HCT116 (cell line): ENCODE measurements around the gene SBF2. TPM values are rescaled to one million over a fixed set of nuclear protein-coding genes. Genes with fewer than 3 reads are reported as not detected.

Experiments
- ATAC-seq: fragments of 200-7000 bp; cut with Tn5 transposase; 2 replicates; pipeline ENCODE4 v1.9.1; 2020; ENCODE audit warnings: mild to moderate bottlenecking, moderate library complexity
- BruUV-seq: library from RNA; stranded (reverse); fragments of 400-500 nt; replicated peaks from 2 replicates; lab custom pipeline; 2021; lab: Mats Ljungman, UMichigan
- CTCF ChIA-PET: fragments of 300-600 bp; sonication (Branson Sonifier 250); formaldehyde crosslinking; loops from one replicate; lab custom pipeline; 2021; ENCODE audit warnings: antibody characterized with exemption; lab: Charles Lee
- POLR2A ChIA-PET: fragments of 300-600, 350-600 bp; sonication (Branson Sonifier 250); formaldehyde crosslinking; loops from one replicate; lab custom pipeline; 2021; ENCODE audit warnings: antibody characterized with exemption; lab: Charles Lee
- RAD21 ChIA-PET, 2 experiments: fragments of 300-600 bp; sonication (Branson Sonifier 250); formaldehyde crosslinking; loops; one replicate each; lab custom pipeline; 2023; ENCODE audit warnings: low total read pairs in 2 of 2; ENCODE audit not compliant: uncharacterized antibody in 2 of 2, unreplicated experiment in 2 of 2, low non-redundant PET in 1 of 2; lab: Charles Lee
- DNase-seq: peaks from one replicate; pipeline ENCODE4 v3.0.0-alpha.2; 2010; ENCODE audit warnings: low read depth, low spot score
- H2AFZ ChIP-seq: fragments of 200-600 bp; shearing (Covaris generic), sonication (generic); 2 replicates; pipeline ENCODE4 v1.6.1; 2017; ENCODE audit warnings: low read depth, mixed run types, mixed read lengths, antibody characterized with exemption, low read length; ENCODE audit not compliant: poor library complexity, severe bottlenecking
- H3K27ac ChIP-seq: 2 replicates; pipeline ENCODE4 v1.5.1; 2012; ENCODE audit warnings: low read depth, low read length
- H3K27me3 ChIP-seq: fragments of 200-600 bp; sonication (generic); 2 replicates; pipeline ENCODE4 v1.6.1; 2016; ENCODE audit warnings: mixed run types, low read length, mixed read lengths; ENCODE audit not compliant: insufficient read depth
- H3K36me3 ChIP-seq, 2 experiments: fragments of 200-500 bp in 1 of 2; fragments of 200-600 bp in 1 of 2; sonication (Bioruptor generic) in 1 of 2; sonication (generic) in 1 of 2; 2 replicates each; pipeline versions ENCODE4 v1.5.1 to v1.6.1; 2014 to 2016; ENCODE audit warnings: low read length in 2 of 2, inconsistent platforms in 1 of 2, mixed read lengths in 1 of 2, mixed run types in 1 of 2; ENCODE audit not compliant: insufficient read depth in 2 of 2, control insufficient read depth in 1 of 2
- H3K4me1 ChIP-seq, 2 experiments: fragments of 200-600 bp in 1 of 2; sonication (generic) in 1 of 2; 2 replicates each; pipeline versions ENCODE4 v1.5.1 to v1.6.1; 2012 to 2017; ENCODE audit warnings: low read length in 2 of 2, inconsistent platforms in 1 of 2, mild to moderate bottlenecking in 1 of 2, mixed read lengths in 1 of 2, mixed run types in 1 of 2, moderate library complexity in 1 of 2; ENCODE audit not compliant: insufficient read depth in 2 of 2, control insufficient read depth in 1 of 2
- H3K4me2 ChIP-seq: fragments of 200-600 bp; sonication (generic); 2 replicates; pipeline ENCODE4 v1.6.1; 2017; ENCODE audit warnings: mixed run types, low read length, mixed read lengths
- H3K4me3 ChIP-seq, 2 experiments: fragments of 200-600 bp in 1 of 2; sonication (generic) in 1 of 2; replicated peaks in 1 of 2; 2 replicates each; pipeline ENCODE4 v1.5.1; 2011 to 2016; ENCODE audit warnings: low read length in 2 of 2, control low read depth in 1 of 2, low read depth in 1 of 2, mild to moderate bottlenecking in 1 of 2, mixed read lengths in 1 of 2, mixed run types in 1 of 2
- H3K79me2 ChIP-seq: fragments of 200-600 bp; sonication (generic); 2 replicates; pipeline ENCODE4 v1.6.1; 2017; ENCODE audit warnings: mild to moderate bottlenecking, mixed run types, low read length, moderate library complexity, mixed read lengths; ENCODE audit not compliant: insufficient read depth
- H3K9ac ChIP-seq: fragments of 200-600 bp; sonication (generic); 2 replicates; pipeline ENCODE4 v1.6.1; 2016; ENCODE audit warnings: low read length, mixed read lengths
- H3K9me2 ChIP-seq: fragments of 200-600 bp; sonication (generic), shearing (Covaris generic); 2 replicates; pipeline ENCODE4 v1.6.1; 2017; ENCODE audit warnings: mixed run types, mild to moderate bottlenecking, moderate library complexity; ENCODE audit not compliant: insufficient read depth
- H3K9me3 ChIP-seq, 2 experiments: fragments of 200-500 bp in 1 of 2; fragments of 200-600 bp in 1 of 2; sonication (Bioruptor generic) in 1 of 2; sonication (generic) in 1 of 2; 2 replicates each; pipeline ENCODE4 v1.6.1; 2014 to 2017; ENCODE audit warnings: low read length in 2 of 2, mixed read lengths in 2 of 2, inconsistent platforms in 1 of 2, low read depth in 1 of 2, mild to moderate bottlenecking in 1 of 2, mixed run types in 1 of 2, moderate library complexity in 1 of 2; ENCODE audit not compliant: control insufficient read depth in 1 of 2, insufficient read depth in 1 of 2
- H4K20me1 ChIP-seq: fragments of 200-600 bp; sonication (generic), shearing (Covaris generic); 2 replicates; pipeline ENCODE4 v1.6.1; 2017; ENCODE audit warnings: mixed run types, mild to moderate bottlenecking, moderate library complexity; ENCODE audit not compliant: insufficient read depth
- CBX3 ChIP-seq: IDR thresholded peaks from 2 replicates; pipeline ENCODE4 v1.6.1; 2012; ENCODE audit warnings: low read depth
- CEBPB ChIP-seq: IDR thresholded peaks from 2 replicates; pipeline ENCODE4 v1.6.1; 2012; ENCODE audit warnings: low read depth
- EGR1 ChIP-seq: IDR thresholded peaks from 2 replicates; pipeline ENCODE4 v1.6.1; 2012; ENCODE audit warnings: low read depth
- ELF1 ChIP-seq: IDR thresholded peaks from 2 replicates; pipeline ENCODE4 v1.6.1; 2012; ENCODE audit warnings: low read depth, borderline replicate concordance
- EZH2 ChIP-seq: fragments of 200-600 bp; sonication (generic); IDR thresholded peaks from 2 replicates; pipeline ENCODE4 v1.6.1; 2017; ENCODE audit warnings: antibody characterized with exemption, mixed run types
- EZH2phosphoT487 ChIP-seq: fragments of 200-600 bp; IDR thresholded peaks from 2 replicates; pipeline ENCODE4 v1.6.1; 2018; ENCODE audit warnings: antibody characterized with exemption, borderline replicate concordance
- FOSL1 ChIP-seq: IDR thresholded peaks from 2 replicates; pipeline ENCODE4 v1.6.1; 2012; ENCODE audit warnings: low read depth
- JUND ChIP-seq: IDR thresholded peaks from 2 replicates; pipeline ENCODE4 v1.6.1; 2012
- POLR2A ChIP-seq: IDR thresholded peaks from 2 replicates; pipeline ENCODE4 v1.7.0; 2011; ENCODE audit warnings: borderline replicate concordance; ENCODE audit not compliant: insufficient read depth, insufficient read length; ENCODE audit errors: extremely low read depth
- RAD21 ChIP-seq: IDR thresholded peaks from 2 replicates; pipeline ENCODE4 v1.6.1; 2012; ENCODE audit warnings: low read depth, mild to moderate bottlenecking
- SIN3A ChIP-seq: IDR thresholded peaks from 2 replicates; pipeline ENCODE4 v1.6.1; 2012; ENCODE audit warnings: low read depth
- SP1 ChIP-seq: IDR thresholded peaks from 2 replicates; pipeline ENCODE4 v1.6.1; 2012; ENCODE audit warnings: low read depth
- SRF ChIP-seq: IDR thresholded peaks from 2 replicates; pipeline ENCODE4 v1.6.1; 2012; ENCODE audit warnings: low read depth
- TCF7L2 ChIP-seq: IDR thresholded peaks from 2 replicates; pipeline ENCODE4 v1.7.0; 2011; ENCODE audit warnings: borderline replicate concordance, inconsistent platforms; ENCODE audit not compliant: insufficient read depth, insufficient read length; ENCODE audit errors: extremely low read depth
- YY1 ChIP-seq: IDR thresholded peaks from 2 replicates; pipeline ENCODE4 v1.6.1; 2011; ENCODE audit warnings: low read length, low read depth, moderate library complexity, mild to moderate bottlenecking; ENCODE audit not compliant: insufficient replicate concordance; ENCODE audit errors: extremely low read depth
- ZBTB33 ChIP-seq: IDR thresholded peaks from 2 replicates; pipeline ENCODE4 v1.6.1; 2011; ENCODE audit warnings: mild to moderate bottlenecking, low read length, moderate library complexity; ENCODE audit not compliant: insufficient replicate concordance; ENCODE audit errors: extremely low read depth
- ZFX ChIP-seq: fragments of 450-650 bp; IDR thresholded peaks from 2 replicates; pipeline ENCODE4 v1.6.1; 2017
- ZNF274 ChIP-seq: fragments of 200-500 bp; sonication (Bioruptor generic); IDR thresholded peaks from 2 replicates; pipeline ENCODE4 v1.6.1; 2014; ENCODE audit warnings: mild to moderate bottlenecking, low read depth, low read length, inconsistent platforms
- intact Hi-C: fragments of 100-400 bp; cut with micrococcal nuclease; formaldehyde crosslinking; loops from 2 replicates; pipeline ENCODE4 v1.10.0; 2022
- total RNA-seq: library from RNA; stranded (reverse); gene quantifications from one replicate; pipeline ENCODE4 v1.2.1, GENCODE V29; 2021; ENCODE audit not compliant: unreplicated experiment
- TF ChIP-seq, protein P1 (sequence below): IDR thresholded peaks from 2 replicates; pipeline ENCODE4 v1.6.1; 2012
- TF ChIP-seq, protein P2 (sequence below): IDR thresholded peaks from 2 replicates; pipeline ENCODE4 v1.6.1; 2012

SBF2 gene
- total RNA-seq, 1 experiment from 2014 or later = 35.0 TPM

DNA sequence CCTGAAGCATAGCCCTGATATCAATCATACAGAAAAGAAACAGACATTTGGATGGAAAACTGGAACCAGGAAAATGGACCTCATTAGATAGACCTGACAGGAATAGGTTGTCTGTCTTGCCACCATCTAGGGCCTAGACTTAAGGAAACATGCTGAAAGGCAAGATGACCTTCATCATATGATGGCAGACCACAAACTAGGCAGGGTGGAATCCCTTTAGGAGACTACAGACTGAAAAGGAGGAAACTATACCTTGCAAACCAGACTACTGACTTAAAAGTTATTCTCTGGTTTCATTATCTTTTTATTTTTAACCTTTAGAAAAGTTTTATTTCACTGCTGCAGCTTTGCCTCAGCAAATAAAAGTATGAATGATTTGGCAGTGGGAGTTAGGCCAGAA lies 20.3 kb downstream of the SBF2 start:
- H3K9me3 ChIP-seq = no peaks in the 10 kb centered on the region
- ChIA-PET POLR2A (no interaction called here), CTCF (no interaction called here), RAD21 (no interaction called here)
- H3K79me2 ChIP-seq = peaks cover 27% of the 10 kb centered on the region
- no peak overlapping the region for H2AFZ ChIP-seq
- no peaks in the 10 kb centered on the region for H3K9me2 ChIP-seq
- H3K36me3 ChIP-seq = no peaks in the 10 kb centered on the region
- BruUV-seq = no TSS peak
- H4K20me1 ChIP-seq = no peaks in the 10 kb centered on the region
- H3K9ac ChIP-seq = no peak overlapping the region
- H3K27ac ChIP-seq = no peak overlapping the region
- no peaks in the 10 kb centered on the region for H3K27me3 ChIP-seq
- TF ChIP-seq RAD21 = no peak
- no peak for TF ChIP-seq POLR2A
- no peak for TF ChIP-seq JUND
- ATAC-seq (no peak), DNase-seq (no peak)
- H3K4me3 ChIP-seq = no peak overlapping the region
- intact Hi-C loops = no loop called here
- no peak overlapping the region for H3K4me2 ChIP-seq
- no peaks in the 10 kb centered on the region for H3K4me1 ChIP-seq

GRCh38 chr11:10272132-10272531 lies 21.9 kb downstream of the SBF2 start:
- ChIA-PET RAD21 (no interaction called here), CTCF (no interaction called here), POLR2A (no interaction called here)
- H3K9ac ChIP-seq = no peak overlapping the region
- H3K4me1 ChIP-seq = no peaks in the 10 kb centered on the region
- H3K4me3 ChIP-seq = no peak overlapping the region
- H3K27ac ChIP-seq = no peak overlapping the region
- H3K4me2 ChIP-seq = no peak overlapping the region
- ATAC-seq = no peak
- H3K27me3 ChIP-seq = no peaks in the 10 kb centered on the region
- H3K79me2 ChIP-seq = peaks cover 24% of the 10 kb centered on the region
- no peaks in the 10 kb centered on the region for H3K36me3 ChIP-seq
- no peaks in the 10 kb centered on the region for H4K20me1 ChIP-seq
- H2AFZ ChIP-seq = no peak overlapping the region
- H3K9me3 ChIP-seq = no peaks in the 10 kb centered on the region
- intact Hi-C loops = no loop called here
- no peaks in the 10 kb centered on the region for H3K9me2 ChIP-seq
- no peak for DNase-seq
- BruUV-seq = no TSS peak
- TF ChIP-seq ZFX (no peak), ZBTB33 (no peak), SRF (no peak), TCF7L2 (no peak), FOSL1 (no peak), EGR1 (no peak), SIN3A (no peak), CEBPB (no peak), ZNF274 (no peak), CBX3 (no peak), JUND (no peak), EZH2 (no peak), ELF1 (no peak), SP1 (no peak), EZH2phosphoT487 (no peak), POLR2A (no peak), YY1 (no peak)
- TF ChIP-seq, protein P1, sequence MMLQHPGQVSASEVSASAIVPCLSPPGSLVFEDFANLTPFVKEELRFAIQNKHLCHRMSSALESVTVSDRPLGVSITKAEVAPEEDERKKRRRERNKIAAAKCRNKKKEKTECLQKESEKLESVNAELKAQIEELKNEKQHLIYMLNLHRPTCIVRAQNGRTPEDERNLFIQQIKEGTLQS = no peak
- TF ChIP-seq, protein P2, sequence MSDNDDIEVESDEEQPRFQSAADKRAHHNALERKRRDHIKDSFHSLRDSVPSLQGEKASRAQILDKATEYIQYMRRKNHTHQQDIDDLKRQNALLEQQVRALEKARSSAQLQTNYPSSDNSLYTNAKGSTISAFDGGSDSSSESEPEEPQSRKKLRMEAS = no peak
